Stimulated activated CD8-positive, alpha-beta memory T cell treated with anti-CD3 and anti-CD28 coated beads, Interleukin-4, amount 100 ng/mL, for 48 hours (primary cell): ENCODE results near the gene FNTB.
"Not testable (repeated sequence)": the region's sequence is repeated elsewhere in the genome, so short reads cannot be mapped to it uniquely, and the experiment has no call there.

Experiments used
- DNase-seq: peaks from one replicate; pipeline ENCODE4 v3.0.0-alpha.2; 2020

The FNTB gene

DNA sequence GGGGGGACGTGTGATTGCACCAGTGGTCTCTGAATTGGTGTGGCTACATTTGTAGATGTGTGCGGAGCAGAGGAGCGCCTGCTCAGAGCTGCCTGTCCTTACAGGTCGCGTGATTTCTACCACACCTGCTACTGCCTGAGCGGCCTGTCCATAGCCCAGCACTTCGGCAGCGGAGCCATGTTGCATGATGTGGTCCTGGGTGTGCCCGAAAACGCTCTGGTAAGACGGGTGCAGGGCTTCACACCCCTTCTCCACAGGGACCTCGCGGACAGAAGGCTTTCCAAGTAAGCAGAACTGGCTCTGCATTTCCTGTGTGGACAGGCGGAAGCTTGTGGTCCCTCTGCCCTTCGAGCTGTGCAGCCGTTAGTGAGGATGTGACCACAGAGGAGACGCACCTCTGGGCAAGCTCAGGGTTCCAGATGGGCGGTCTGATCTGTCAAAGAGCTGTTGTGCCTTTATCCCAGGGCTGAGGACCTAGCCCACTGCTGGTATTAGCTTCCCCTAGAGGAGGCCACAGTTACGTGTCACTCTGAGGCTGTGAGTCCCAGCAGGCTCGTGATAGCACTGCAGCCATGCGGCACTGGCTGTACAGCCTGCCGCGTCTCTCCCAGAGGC, 67.9 kb downstream of the FNTB start:
- DNase-seq: no peak

DNA sequence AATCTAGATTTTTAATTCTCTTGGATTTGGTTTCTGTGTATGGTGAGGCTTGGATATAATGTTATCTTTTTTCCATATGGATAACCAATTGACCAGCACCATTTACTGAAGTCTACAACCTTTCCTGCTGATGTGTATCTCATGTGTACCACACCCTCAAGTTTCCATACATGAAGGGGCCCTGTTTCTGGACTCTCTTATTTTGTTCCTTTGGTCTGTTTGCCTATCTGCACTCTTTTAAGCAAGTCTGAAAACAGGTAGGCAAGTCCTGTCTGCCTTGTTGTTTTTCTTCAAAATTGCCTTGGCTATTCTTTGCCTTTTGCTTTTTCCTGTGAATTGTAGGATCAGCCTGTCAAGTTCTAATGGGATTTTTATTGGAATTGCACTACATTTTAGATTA, 71.0 kb downstream of the FNTB start:
- no peak for DNase-seq

DNA sequence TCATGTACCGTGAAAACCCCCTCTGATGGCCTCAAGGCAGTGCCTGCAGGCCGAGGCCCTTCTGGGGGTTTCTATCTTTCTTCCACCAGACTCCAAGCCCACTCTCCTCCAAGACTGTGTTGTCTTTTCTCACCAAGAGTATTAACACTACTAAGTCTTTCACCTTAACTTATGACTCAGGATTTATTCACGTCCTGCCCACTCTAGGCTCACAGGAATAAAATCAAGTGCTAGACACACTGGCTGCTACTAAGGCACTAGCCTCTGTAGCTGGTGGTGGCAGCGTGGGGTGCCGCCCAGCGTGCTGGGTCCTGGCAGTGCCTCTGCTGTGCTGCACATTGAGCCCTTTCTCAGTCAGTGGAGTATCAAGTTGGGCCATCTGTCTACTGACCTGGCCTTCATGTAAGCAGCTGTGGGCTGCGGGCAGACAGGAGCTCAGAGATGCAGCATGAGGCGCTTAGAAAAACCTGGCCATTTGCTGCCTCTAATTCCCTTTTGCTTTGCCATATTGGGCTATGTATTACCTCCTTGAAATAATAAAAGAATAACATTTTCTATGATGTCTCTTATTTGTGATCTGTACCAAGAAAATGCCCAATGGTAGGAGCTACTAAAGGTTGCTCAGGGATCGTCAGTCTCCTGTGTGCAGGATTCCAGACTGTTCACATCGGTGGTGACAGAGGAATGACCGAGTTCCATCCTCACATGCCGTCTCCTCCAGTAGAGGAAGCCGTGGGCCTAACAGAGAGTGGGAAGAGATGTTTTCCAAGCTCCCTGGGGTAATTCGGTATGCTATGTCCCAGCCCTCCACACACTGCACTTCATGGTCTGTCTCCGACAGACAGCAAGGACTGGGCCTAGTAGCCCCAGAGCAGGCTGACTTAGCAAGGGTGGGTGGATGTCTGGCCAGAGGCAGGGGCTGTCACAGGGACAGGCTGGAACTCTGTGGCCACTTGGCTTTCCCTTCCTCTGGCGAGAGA, 75.7 kb downstream of the FNTB start:
- no peak for DNase-seq

DNA sequence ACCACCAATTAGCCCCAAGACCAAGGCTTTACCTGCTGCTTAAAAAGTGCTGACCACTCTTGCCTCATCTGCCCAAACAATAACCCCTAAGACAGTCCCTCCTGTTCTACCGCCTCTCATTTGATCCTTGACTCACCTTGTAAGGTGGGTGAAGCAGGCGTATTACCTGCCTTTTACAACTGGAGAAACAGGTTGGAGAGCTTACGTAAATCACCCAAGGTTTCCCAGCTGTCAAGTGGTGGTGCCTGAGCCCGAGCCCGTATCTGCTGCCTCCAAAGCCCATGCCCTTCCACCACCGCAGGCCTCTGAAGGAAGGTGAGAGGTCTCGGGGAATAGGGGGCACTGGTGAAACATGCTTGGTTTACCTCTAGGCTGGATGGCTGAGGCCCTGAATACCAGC, 79.0 kb downstream of the FNTB start:
- no peak for DNase-seq

DNA sequence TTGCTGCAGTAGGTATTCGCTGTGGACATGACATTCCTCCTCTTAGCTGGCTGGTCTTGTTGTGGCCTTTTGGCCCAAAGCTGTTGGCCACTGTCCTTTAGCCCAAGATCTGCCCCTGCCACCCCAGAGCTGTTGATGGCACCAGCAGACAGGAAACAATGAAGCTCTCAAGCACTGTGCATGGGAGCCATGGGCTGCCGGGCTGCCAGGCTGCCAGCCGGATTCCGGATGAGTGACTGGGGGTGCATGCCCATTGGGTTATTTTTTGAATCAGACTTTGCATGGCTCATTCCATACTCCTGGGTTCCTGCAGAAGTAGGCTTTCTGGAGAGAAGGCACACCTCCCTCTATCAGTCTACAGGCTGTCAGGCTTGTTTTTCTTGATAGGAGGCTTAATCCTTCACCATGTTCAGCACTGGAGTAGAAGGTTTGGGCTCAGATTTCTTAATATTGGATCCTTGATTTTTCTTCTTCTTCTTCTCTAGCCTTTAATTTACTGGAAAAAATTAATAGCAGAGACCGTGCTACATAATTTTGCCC, 83.2 kb downstream of the FNTB start:
- DNase-seq: no peak

DNA sequence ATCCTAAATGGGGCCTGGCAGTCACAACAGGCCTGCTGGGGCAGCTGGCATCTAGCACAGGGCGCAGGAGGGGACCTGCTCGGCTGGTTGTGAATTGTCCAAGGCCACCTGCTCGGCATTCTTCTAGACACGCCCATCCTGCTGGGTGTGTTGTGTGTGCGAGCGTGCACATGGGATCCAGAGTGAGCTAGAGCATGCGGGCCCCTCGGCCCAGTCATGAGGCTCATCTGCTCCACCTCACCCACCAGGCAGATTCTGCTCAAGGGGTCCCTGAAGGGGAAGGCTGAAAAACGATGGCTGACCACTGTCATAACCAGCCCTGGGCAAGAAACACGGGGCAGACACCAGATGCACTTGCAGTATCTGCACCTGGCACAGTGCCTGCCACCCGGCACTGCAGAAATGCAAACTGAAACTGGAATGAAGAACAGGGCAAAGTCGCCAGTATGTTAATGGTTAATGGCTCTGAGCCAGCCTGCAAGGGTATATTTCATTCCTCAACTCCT, 83.8 kb downstream of the FNTB start:
- no peak for DNase-seq

DNA sequence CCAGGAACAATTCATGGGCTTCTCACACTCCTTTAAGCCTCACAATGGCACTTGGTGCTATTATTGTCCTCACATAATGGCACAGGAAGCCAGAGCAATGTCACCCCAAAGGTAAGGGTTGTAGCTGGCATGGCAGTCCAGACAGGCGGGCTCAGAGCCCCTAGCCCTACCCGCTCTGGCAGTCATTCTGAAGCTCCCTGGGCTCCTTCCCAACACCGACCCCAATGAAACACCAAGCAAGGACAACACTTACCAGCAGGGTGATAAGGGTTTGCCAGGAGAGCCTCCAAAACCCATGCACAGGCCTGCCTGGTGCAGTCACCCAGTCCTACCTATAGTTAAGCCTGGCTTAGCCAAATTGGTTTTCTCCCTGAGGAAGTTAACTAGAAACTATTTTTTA, 84.8 kb downstream of the FNTB start:
- no peak for DNase-seq

DNA sequence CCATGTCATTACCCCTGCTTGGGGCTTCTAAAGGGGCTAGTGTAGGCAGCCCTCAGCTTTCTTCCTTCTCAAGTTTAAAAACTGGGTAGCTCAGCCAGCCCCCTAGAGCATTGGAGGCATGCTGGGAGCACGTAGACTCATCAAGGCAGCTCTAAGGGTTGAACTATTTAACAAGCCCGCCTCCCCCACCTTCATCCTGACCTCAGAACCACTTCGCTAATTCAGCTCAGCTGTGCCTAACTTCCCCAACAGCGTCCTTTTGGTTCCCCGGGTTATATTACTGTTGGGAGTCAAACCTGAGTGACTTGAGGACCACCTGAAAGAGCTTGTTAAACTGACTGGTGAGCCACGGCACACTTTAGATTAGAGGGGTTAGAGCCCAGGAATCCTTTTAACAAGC, 85.6 kb downstream of the FNTB start:
- DNase-seq: no peak

DNA sequence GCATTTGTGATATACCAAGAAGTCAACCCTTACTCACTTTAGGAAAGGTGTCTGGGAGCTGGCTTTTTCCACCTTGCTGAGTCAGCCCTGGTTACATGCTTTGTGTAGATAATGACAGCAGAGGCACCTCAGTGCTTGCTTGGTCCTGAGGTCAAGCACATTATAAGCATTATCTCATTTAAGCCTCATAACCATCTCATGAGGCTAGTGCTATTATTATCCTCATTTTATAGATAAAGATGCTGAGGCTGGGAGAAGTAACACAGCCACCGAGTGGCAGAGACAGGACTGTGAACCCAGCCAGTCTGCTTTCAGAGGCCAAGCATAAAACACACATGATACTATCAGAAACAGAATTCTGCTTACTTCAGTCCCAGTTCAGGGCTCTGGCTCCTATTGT, 86.2 kb downstream of the FNTB start:
- no peak for DNase-seq

DNA sequence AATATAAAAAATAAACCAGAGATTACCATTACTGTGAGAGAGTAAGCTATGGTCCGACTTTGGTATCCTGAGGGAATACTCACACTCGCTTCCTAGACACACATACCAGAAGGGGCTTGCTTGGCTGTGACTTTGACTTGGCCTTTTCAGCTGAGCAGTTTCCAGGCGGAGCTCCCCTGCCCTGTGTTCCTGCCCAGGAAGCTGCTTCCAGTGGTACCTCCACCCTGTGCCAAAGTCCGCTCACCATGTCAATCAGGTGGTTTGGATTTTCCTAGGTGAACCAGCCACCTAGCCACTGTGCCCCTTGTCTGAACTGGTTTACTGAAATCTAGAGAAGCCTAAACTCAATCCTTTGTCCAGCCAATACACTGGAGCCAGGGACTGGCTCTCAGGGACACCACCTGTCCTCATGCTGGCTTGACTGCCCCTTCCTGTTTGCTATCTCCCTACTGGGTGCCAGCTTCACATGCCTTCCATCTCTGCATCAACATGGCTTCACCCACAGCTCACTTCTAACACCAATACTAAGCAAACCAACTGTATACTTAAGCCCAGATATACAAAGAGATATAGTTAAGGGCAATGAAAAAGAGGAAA, 87.0 kb downstream of the FNTB start:
- no peak for DNase-seq

DNA sequence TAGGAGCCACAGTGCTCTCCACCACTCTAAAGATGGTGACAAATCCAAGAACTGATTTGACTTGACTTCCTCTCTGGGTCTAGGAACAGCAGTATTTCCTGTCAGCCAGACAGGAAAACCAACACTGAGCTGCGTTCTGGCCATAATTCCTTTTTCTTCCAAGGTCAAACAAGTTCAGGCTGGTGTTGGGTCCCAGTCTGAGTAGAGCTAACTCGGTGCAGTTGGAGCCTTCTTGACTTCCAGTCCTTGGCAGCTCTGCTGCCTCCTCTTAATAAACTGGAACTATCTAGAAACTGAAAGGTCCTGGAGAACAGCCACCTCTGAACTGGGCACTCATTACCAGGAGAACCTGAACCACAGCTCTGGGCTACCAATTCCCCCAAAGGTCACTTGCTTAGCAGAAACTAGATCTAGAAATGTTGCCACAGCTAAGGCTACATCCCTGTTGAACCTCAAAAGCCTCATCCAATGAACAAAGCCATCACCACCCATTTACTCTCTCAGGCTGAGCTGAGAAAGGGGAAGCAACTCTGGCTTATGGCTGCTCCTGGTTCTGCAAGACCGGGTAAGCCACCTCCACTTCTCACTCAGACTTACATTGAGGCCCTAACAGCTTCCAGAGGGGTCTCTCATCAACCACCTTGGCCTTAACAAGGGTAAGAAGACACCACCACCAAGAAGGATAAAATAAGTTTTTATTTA, 87.9 kb downstream of the FNTB start:
- DNase-seq: no peak

DNA sequence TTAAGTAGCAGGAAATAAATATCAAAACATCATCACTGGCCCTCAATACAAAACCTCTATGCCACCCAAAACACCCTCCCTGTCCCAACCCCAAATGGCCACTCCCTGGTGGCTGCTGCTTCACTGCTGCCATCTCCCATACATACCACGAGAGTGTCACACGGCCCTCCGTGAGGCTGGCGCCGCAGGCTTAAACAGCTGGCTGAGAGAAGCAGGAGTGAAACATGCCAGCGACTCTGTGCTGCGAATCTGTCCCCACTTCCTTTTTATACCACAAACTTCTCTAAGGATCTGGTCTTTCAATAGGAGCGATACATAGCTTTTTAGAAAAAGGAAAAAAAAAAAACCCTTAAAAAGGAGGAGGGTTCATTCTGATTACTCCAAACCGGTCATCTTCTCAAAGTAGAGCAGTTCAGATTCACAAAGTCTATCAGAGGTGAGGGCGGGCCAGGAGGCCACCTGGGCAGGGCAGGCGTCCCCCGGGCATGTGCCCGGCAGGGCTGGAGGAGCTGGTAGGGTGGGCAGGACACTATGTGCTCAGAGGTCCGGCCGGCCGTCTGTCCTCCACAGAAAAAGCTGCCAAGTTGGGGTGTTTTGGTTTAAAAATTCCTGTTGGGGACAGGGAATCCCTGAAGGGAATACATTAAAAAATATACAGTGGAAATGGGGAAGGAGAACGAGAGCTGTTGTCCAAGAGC, 89.1 kb downstream of the FNTB start:
- DNase-seq: no peak

DNA sequence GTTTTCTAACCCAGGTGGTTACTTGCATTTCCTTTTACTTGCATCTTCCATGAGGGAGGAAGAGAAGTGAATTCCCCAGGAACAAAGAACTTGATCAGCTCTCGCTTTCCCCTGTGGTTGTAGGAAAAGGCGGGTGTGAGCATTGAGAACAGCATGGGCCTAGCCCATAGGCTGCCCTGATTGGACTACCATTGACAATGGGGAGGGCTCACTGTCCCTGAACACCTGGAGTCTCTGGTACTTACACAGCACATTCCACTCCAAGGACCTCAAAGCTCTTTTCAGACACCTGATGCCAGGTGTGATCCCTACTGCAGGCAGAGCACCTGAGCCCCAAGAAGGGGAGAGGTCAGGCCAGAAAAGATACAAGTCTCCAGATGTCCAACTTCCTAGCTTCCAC, 90.6 kb downstream of the FNTB start:
- DNase-seq: no peak

DNA sequence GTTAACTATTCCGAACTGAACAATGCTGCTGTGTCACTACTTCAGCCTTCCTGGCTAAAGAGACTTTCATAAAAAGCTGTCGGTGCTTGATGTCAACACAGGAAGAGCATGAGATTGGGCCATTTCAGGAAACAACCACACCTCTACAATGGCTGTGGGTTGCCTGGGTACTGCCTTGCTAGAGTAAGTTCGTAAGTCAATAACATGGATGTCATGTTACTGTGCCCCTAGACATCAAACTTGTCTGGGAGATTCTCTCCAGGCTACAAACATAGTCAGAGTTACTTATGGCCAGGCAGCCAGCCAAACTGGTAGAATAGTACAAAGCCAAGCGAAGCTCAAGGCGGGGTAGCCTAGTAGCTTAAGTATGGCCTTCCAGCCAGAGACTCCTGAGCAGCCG, 92.5 kb downstream of the FNTB start:
- DNase-seq: no peak

DNA sequence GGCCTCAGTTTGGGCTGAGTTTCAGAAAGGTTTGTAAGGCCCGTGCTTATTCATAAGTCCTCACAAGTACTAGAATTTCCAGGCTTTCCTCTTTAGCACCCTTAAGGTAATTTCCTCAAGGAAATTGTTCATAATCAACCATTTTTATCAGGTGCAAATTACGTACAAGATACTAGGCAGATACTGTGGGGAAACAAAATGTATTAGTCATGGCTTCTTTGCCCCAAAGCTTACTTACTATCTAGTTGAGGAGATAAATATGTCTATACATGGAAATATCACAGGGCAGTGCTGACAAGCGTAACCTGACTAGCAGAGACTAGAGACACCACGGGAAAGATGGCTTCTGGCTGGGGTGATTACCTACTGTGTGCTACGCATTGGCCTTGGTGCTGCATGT, 93.1 kb downstream of the FNTB start:
- no peak for DNase-seq

DNA sequence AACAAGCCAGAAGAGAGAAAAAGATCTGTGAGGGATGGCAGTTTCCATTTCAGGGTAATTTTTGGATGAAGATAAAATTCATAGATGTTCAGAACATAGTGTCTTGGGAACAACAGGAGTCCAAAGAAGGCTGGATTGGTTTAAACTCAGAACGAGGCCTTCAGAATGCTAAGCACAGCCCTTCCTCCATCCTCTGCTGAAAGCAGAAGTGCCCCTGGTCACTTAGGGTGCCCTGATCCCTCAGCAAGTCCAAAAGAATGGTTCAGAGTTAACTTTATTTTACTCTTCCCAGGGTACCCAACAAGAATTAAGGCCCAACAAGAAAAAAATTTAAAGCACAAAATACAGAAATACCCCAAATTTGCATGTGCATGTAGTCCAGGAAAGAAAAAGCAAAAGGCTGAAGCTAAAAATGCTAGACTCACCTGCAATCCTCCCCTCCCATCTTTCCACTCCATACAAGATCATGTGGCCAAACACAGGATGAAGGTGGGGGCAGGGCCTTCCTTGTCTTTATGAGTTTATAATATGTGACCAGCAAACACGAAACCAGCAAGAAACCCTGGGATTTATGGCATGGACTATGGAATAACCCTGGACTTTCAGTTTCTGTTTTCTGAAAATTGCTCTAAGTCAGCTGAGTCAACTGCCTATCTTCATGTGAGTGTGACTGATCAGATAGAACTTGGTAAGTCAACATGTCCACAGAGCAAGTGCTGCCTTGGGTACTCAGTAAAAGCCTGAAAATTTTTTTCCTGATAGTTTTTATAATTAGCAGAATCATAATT, 94.5 kb downstream of the FNTB start:
- DNase-seq: no peak

DNA sequence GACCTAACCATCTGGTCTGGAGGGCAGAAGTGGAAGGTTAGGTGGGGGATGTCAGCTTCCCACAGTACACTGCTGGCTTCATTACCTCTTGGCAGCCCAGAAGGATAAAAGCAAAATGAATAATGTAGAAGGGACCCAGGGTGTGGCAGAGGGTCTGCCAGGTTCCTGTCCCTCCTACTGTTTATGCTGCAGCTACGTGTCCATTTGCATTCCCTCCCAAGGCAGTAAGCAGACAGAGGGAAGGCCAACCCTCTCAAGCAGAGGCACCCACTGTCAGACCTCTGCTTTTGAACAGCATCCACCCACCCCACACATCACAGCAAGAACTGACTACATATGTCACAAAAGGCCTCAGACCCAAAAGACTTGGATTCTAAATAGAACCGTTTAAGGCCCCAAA, 96.2 kb downstream of the FNTB start:
- no peak for DNase-seq

DNA sequence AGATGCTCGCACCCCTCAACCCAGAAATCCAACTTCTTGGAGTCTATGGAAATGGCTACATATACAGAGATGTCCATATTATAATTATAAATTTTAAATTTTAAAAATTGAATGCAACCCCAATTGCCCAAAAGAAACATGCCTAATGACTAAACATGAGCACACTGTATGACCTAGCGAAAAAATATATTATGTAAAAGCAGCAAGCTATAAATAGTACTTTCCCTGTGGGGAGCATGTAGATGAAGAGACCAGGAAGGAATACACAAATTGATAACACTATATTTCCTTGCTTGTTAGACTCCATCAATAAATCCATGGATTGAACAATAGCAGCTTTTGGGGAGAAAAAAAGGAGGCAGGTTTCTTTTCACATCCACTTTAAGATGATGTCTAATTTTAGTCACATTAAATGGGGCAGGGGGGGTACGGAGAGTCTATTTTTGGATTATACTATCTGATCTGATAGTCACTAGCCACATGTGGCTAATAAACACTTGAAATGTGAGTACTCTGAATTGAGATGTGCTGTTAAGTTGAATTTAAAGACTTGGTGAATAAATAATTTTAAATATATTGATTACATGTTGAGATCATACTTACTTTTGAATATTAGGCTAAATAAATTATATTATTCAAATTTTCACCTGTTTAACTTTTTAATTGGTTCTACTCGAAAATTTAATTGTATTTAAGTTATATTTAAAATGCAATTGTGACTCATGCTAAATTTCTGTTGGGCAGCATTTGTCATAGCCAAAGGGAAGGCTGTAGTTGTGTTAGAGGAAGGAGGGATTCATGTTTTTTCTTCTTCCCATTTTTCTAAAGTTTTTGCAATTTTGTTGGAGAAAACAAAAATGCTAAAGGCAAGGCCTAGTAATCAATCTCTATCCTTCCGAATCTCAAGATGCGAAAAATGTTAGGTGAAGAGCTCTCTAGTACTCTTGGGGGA, 98.1 kb downstream of the FNTB start:
- no peak for DNase-seq

DNA sequence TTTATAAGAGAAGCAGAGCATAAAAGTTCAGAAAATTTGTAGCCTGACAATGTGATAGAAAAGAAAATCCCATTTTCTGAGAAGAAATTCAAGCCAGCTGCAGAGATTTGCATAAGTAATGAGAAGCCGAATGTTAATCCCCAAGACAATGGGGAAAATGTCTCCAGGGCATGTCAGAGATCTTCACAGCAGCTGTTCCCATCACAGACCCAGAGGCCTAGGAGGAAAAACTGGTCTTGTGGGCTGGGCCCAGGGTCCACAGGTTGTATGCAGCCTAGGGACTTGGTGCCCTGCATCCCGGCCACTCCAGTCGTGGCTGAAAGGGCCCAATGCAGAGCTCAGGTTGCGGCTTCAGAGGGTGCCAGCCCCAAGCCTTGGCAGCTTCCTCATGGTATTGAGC, 100.0 kb downstream of the FNTB start:
- DNase-seq: not testable (repeated sequence)

DNA sequence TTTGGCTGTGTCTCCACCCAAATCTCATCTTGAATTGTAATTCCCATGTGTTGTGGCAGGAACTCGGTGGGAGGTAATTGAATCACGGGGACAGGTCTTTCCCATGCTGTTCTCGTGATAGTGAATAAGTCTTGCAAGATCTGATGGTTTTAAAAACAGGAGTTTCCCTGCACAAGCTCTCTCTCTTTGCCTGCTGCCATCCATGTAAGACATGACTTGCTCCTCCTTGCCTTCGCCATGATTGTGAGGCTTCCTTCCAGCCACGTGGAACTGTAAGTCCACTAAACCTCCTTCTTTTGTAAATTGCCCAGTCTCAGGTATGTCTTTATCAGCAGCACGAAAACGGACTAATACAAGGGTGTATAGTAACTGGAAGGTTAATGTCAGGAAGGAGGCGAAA, 101.1 kb downstream of the FNTB start:
- not testable (repeated sequence) for DNase-seq
